VCaP (cell line): ENCODE measurements around the gene NBEAL2.

Source experiments
- H3K27ac ChIP-seq: fragments of 450-650 bp; 2 replicates; pipeline ENCODE4 v1.5.1; 2017
- TF ChIP-seq, protein P1 (sequence below): fragments of 450-650 bp; conservative IDR thresholded peaks from 2 replicates; pipeline ENCODE4 v1.5.1; 2017; ENCODE audit warnings: mild to moderate bottlenecking, moderate library complexity

The NBEAL2 gene

DNA sequence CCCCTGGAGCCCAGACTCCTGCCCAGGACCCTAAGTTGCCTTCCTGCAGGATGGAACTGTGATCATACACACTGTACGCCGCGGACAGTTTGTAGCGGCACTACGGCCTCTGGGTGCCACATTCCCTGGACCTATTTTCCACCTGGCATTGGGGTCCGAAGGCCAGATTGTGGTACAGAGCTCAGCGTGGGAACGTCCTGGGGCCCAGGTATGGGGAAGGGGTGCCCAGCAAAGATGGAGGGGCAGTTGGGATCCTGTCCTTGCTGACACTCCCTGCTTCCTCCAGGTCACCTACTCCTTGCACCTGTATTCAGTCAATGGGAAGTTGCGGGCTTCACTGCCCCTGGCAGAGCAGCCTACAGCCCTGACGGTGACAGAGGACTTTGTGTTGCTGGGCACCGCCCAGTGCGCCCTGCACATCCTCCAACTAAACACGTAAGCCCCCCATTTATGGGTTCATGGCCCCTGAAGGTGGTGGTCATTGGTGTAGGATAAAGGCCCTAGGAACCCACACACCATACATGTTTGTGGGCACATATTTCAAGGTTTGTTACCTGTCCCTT lies 28.8 kb downstream of the NBEAL2 start:
- TF ChIP-seq, protein P1, sequence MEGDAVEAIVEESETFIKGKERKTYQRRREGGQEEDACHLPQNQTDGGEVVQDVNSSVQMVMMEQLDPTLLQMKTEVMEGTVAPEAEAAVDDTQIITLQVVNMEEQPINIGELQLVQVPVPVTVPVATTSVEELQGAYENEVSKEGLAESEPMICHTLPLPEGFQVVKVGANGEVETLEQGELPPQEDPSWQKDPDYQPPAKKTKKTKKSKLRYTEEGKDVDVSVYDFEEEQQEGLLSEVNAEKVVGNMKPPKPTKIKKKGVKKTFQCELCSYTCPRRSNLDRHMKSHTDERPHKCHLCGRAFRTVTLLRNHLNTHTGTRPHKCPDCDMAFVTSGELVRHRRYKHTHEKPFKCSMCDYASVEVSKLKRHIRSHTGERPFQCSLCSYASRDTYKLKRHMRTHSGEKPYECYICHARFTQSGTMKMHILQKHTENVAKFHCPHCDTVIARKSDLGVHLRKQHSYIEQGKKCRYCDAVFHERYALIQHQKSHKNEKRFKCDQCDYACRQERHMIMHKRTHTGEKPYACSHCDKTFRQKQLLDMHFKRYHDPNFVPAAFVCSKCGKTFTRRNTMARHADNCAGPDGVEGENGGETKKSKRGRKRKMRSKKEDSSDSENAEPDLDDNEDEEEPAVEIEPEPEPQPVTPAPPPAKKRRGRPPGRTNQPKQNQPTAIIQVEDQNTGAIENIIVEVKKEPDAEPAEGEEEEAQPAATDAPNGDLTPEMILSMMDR: no peak

DNA sequence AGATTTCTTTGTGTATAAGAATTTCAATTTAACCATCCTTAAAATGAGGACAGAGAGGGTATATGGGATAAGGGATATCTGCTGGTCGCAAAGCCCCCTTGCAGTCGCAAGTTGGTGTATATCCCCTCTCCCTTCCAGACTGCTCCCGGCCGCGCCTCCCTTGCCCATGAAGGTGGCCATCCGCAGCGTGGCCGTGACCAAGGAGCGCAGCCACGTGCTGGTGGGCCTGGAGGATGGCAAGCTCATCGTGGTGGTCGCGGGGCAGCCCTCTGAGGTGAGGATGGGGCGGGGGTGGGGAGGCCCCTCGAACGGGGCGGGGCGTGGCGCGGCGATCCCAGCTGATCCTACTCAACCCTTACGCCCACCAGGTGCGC lies 29.4 kb downstream of the NBEAL2 start:
- H3K27ac ChIP-seq: no peak overlapping the region
- TF ChIP-seq, protein P1: no peak

More for the DNA sequence above, 28.8 kb downstream of the NBEAL2 start:
- H3K27ac ChIP-seq: no peak overlapping the region

DNA sequence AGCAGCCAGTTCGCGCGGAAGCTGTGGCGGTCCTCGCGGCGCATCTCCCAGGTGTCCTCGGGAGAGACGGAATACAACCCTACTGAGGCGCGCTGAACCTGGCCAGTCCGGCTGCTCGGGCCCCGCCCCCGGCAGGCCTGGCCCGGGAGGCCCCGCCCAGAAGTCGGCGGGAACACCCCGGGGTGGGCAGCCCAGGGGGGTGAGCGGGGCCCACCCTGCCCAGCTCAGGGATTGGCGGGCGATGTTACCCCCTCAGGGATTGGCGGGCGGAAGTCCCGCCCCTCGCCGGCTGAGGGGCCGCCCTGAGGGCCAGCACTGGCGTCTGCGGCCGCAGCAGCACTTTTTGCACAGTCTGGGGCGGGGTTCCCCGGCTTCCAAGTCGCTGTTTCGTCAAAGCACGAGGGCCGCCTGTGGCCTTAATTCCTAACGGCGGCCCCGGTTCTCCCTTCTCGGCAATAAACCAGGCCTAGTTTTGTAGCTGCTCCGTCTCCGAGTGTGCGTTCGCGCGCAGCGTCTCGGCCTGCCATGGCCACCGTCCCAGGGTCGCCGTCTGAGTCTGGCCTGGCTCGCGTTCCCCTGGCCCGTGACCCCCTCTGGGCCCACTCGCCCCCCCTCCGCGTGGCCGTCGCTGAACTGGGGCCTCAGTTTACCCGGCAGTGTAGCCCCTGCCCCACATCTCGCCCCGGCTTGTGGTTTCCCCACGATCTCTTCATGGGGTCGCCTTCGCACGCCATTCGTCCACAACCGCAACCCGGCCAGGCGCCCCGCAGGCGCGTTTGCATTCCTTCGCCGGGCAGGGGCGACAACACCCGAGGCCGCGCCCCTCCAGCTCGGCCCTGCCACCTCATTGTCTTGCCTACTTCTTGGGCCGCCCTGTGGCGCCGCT lies 30.0 kb downstream of the NBEAL2 start:
- TF ChIP-seq, protein P1: no peak

DNA sequence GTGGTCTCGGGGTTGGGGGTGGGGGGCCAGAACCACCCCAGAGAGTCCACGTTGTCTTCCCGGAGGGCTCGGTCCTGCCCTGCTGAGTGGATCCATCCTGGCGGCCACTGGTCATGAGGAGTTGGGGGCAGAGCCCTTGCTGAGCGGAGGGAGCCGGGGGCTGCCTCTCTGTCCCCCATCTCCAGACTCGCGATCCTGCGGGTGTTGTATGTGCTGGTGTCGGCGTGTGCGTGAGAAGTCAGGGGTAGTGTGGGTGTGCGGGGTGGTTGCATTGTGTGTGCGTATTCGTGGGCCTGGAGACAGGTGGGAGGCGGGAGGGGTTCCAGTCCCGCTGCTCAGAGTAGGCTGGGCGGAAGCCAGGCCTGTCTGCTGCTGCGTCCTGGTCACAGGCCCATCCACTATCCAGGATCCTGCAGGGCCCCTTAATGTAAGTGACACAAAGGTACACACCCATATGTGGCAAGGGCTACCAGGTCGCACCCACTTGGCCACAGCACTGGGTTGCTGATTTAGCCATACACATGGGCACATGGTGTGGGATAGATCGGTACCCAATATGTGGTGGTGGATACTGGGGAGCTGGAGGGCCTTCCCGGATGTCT lies 30.7 kb downstream of the NBEAL2 start:
- H3K27ac ChIP-seq: no peak overlapping the region
- TF ChIP-seq, protein P1: no peak

More for the DNA sequence above, 30.0 kb downstream of the NBEAL2 start:
- no peak overlapping the region for H3K27ac ChIP-seq

DNA sequence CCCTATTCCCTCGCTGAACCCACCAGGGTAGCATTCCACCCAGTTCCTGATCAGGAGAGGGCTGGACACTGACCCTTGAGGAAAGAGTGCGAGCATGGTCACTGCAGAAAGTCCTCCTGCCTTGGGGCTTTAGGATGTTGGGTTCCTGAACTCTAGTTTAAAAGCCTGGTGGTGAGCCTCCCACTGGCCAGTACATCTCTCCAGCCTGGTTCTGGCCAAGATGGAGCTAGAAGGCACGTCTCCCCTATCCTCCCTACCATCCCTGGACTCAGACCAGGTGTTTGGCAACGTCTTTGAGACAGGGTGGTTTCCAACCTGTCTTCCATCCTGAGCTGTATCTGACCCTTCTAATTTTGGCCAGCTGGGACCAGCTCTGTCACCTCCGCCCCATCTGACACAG lies 31.4 kb downstream of the NBEAL2 start:
- no peak overlapping the region for H3K27ac ChIP-seq
- TF ChIP-seq, protein P1: no peak

DNA sequence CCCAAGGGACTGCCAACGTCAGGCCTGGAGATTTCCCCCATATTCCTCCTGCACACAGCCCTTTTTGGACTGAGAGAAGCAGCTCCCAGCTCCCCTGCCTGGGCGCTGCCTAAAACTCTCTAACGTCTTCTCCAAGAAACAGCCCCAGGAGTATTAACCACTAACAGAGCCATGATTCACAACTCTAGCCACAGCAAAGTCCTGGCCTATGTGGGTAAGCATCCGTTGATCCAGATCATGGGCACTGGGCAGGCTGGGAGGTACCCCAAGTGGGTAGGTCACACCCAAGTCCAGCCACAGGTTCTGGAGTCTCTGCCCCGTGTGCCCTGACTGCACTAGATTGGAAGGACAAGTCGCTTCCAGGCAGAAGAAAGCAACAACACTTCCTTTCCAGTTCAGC lies 31.9 kb downstream of the NBEAL2 start:
- TF ChIP-seq, protein P1: no peak
- no peak overlapping the region for H3K27ac ChIP-seq
